Subcutaneous adipose tissue (tissue), 4 donors: ENCODE data around the gene C2CD2. TPM values are rescaled to one million over a fixed set of nuclear protein-coding genes. Genes with fewer than 3 reads are reported as not detected.

Experiments used
- CTCF ChIP-seq: fragments of 450-650 bp; IDR thresholded peaks from one replicate; pipeline ENCODE4 v1.5.1; 2016; ENCODE audit warnings: low read depth, mild to moderate bottlenecking, control low read depth, antibody characterized with exemption, moderate library complexity
- total RNA-seq, 4 donors: library from RNA; depleted of rRNA; stranded (reverse); fragments of >200 nt; gene quantifications; one replicate each; pipeline ENCODE4 v1.1.0, GENCODE V29; 2016

Gene C2CD2
- total RNA-seq, 4 donors from 2014 or later, result 84.1 to 151 (median 128) TPM

GRCh38 chr21:41866274-41866809 is 87.5 kb downstream of the C2CD2 start:
- TF ChIP-seq CTCF, result no peak

- no peak for TF ChIP-seq CTCF
These were observed 88.6 kb downstream of the C2CD2 start for GRCh38 chr21:41865002-41865777.

DNA sequence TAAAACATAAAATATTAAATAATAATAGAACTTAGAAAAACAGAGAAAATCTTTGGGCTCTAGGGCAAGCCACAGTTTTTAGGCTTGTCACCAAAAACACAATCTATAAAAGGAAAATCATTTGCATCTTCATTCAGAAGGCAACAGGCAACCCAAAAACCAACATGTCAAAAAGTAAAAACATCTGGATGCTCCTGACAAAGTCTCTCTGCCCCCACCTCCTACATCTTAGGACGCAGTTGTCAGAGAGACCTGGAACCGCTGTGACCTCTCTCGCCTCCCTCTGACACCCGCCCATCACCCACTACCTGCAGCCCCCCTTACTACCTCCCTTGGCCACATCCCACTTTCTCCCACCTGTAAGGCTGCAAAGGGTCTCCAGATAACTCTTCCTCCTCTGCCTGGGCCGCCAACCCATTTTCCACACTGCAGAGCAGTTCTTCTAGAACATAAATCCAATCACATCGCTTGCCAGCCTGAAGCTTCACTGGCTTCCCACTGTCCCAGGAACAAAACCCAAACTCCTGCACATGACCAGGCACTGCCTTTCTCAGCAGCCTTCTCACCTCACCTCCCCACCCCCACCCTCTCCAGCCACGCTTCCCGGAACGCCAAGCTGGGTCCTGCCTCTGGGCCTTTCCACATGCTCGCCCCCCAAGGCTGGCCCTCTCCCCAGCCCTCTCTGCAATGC is 89.4 kb downstream of the C2CD2 start:
- TF ChIP-seq CTCF, result no peak

DNA sequence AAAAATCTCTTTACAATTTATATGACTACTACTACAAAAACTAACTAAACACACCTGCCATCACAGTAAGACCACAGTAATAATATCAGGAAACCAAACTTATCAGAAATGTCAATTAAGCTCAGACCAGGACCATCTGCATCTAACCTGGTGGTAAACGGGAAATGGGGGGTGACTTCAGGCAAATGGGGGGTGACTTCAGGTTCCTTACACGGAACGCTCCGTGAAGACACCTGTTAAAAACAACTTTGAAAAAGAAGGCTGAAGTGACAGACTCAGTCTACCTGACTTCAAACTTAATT is 90.4 kb downstream of the C2CD2 start:
- TF ChIP-seq CTCF, result no peak

DNA sequence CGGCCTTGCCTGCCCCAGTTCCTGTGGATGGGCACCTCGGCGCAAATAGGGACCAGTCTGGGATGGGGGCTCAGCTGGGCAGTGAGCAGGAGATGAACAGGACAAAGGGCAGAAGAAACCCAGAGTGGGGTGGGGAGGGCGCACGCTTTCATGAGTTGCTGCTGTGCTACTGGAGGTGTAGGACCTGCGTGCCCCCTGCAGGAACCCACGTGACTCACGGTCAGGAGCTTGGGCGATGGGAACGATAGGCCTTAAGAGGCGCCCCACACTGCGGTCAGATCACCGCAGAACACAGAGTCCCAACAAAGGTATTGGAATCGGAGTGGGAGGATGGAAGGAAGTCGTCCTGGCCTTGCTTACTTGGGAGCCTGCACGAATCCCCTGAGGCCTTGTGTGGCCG is 91.8 kb downstream of the C2CD2 start:
- no peak for TF ChIP-seq CTCF

DNA sequence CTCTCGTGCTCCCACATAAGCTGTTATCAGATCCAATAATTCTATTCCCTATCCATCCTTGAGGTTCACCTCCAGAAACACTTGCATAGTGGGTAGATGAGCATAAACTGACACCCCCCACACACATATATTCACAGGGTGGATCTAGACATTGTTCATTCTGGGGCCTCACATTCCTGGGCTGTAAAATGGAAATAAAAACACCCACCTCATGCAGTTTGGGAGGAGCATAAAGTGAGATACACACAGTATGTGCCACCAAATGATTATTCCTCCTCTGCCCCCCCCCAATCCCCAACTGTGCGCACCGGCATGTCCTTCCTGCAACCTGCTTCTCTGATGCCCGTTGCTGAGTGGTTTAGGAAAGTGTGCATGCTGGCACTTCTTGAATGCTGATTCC is 92.6 kb downstream of the C2CD2 start:
- no peak for TF ChIP-seq CTCF

GRCh38 chr21:41859297-41859980 is 94.4 kb downstream of the C2CD2 start:
- TF ChIP-seq CTCF, result no peak
